DND-41 (cell line): ENCODE data around the gene HIVEP2.

ENCODE experiments used
- EZH2 ChIP-seq: IDR thresholded peaks from 3 replicates; pipeline ENCODE4 v1.6.1; 2012; ENCODE audit warnings: borderline replicate concordance, low read depth, mild to moderate bottlenecking, moderate library complexity, low read length, inconsistent platforms; ENCODE audit not compliant: severe bottlenecking
- TF ChIP-seq, protein P1 (sequence below): IDR thresholded peaks from 2 replicates; pipeline ENCODE4 v1.5.1; 2012; ENCODE audit warnings: borderline replicate concordance, low read length, moderate library complexity, mild to moderate bottlenecking; ENCODE audit not compliant: poor library complexity, severe bottlenecking; ENCODE audit errors: extremely low read depth

GRCh38 chr6:142800240-142800639 lies 144.7 kb downstream of the HIVEP2 start:
- TF ChIP-seq, protein P1, sequence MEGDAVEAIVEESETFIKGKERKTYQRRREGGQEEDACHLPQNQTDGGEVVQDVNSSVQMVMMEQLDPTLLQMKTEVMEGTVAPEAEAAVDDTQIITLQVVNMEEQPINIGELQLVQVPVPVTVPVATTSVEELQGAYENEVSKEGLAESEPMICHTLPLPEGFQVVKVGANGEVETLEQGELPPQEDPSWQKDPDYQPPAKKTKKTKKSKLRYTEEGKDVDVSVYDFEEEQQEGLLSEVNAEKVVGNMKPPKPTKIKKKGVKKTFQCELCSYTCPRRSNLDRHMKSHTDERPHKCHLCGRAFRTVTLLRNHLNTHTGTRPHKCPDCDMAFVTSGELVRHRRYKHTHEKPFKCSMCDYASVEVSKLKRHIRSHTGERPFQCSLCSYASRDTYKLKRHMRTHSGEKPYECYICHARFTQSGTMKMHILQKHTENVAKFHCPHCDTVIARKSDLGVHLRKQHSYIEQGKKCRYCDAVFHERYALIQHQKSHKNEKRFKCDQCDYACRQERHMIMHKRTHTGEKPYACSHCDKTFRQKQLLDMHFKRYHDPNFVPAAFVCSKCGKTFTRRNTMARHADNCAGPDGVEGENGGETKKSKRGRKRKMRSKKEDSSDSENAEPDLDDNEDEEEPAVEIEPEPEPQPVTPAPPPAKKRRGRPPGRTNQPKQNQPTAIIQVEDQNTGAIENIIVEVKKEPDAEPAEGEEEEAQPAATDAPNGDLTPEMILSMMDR: no peak
- TF ChIP-seq EZH2: no peak
